H1 (cell line): ENCODE results near the gene SNX20. TPM values are rescaled to one million over a fixed set of nuclear protein-coding genes. Genes with fewer than 3 reads are reported as not detected.

Experiments used
- CTCF ChIA-PET: fragments of 300-600 bp; sonication (Branson Sonifier 250); formaldehyde crosslinking; loops from one replicate; lab custom pipeline; 2021; ENCODE audit not compliant: partially characterized antibody; lab: Charles Lee
- POLR2A ChIA-PET: fragments of 300-600 bp; sonication (Branson Sonifier 250); formaldehyde crosslinking; loops from one replicate; lab custom pipeline; 2021; ENCODE audit warnings: inconsistent platforms; ENCODE audit not compliant: partially characterized antibody; lab: Charles Lee
- DNase-seq, 2 experiments: peaks; one replicate each; pipeline versions ENCODE4 v3.0.0 to v3.0.0-alpha.2; 2010 to 2022; ENCODE audit warnings: low spot score in 2 of 2, low read depth in 1 of 2, mixed read lengths in 1 of 2
- FAIRE-seq: peaks from 2 replicates; lab custom pipeline; 2011; peaks lifted over from hg19 to GRCh38; lab: Jason Lieb, UNC
- H2AFZ ChIP-seq: 2 replicates; pipeline ENCODE4 v1.8.1; 2012; ENCODE audit warnings: low read length, inconsistent platforms
- H2AK5ac ChIP-seq: 2 replicates; pipeline ENCODE4 v1.6.1; 2013; ENCODE audit warnings: low read depth, low read length
- H2BK120ac ChIP-seq: replicated peaks from 2 replicates; pipeline ENCODE3; 2013; ENCODE audit warnings: low read depth, low read length, inconsistent platforms
- H2BK12ac ChIP-seq: 2 replicates; pipeline ENCODE4 v1.6.1; 2013; ENCODE audit warnings: low read depth, low read length
- H2BK15ac ChIP-seq: 2 replicates; pipeline ENCODE4 v1.6.1; 2013; ENCODE audit warnings: low read length
- H2BK20ac ChIP-seq: 2 replicates; pipeline ENCODE4 v1.6.1; 2013; ENCODE audit warnings: low read length
- H2BK5ac ChIP-seq: 2 replicates; pipeline ENCODE4 v1.6.1; 2013; ENCODE audit warnings: low read depth, low read length
- H3K14ac ChIP-seq: 2 replicates; pipeline ENCODE4 v1.6.1; 2013; ENCODE audit warnings: inconsistent platforms; ENCODE audit not compliant: insufficient read length
- H3K18ac ChIP-seq: 2 replicates; pipeline ENCODE4 v1.6.1; 2013; ENCODE audit warnings: low read length; ENCODE audit errors: extremely low read depth
- H3K23ac ChIP-seq: 2 replicates; pipeline ENCODE4 v1.6.1; 2013; ENCODE audit warnings: inconsistent platforms; ENCODE audit not compliant: insufficient read length
- H3K23me2 ChIP-seq: 2 replicates; pipeline ENCODE4 v1.6.1; 2013; ENCODE audit warnings: low read depth, low read length
- H3K27ac ChIP-seq: 2 replicates; pipeline ENCODE4 v1.6.1; 2011; ENCODE audit warnings: low read depth, low read length, inconsistent platforms
- H3K27me3 ChIP-seq, 4 experiments: replicated peaks in 1 of 4; 1 replicate in 1 of 4; 2 replicates in 3 of 4; pipeline versions ENCODE4 v1.6.1 to v1.8.1; 2011 to 2013; ENCODE audit warnings: low read length in 3 of 4, mild to moderate bottlenecking in 3 of 4, inconsistent platforms in 2 of 4, mixed read lengths in 2 of 4, moderate library complexity in 1 of 4; ENCODE audit not compliant: control insufficient read depth in 3 of 4, insufficient read depth in 3 of 4; ENCODE audit errors: extremely low read depth in 1 of 4
- H3K36me3 ChIP-seq, 4 experiments: 2 replicates each; pipeline versions ENCODE4 v1.6.1 to v1.8.1; 2011 to 2013; ENCODE audit warnings: mild to moderate bottlenecking in 4 of 4, low read length in 3 of 4, moderate library complexity in 2 of 4, control low read depth in 1 of 4, inconsistent platforms in 1 of 4; ENCODE audit not compliant: insufficient read depth in 4 of 4, control insufficient read depth in 2 of 4
- H3K4ac ChIP-seq: replicated peaks from 2 replicates; pipeline ENCODE3; 2013; ENCODE audit warnings: low read length, low read depth, mixed read lengths, inconsistent platforms; ENCODE audit not compliant: insufficient read length
- H3K4me1 ChIP-seq, 4 experiments: replicated peaks in 1 of 4; 1 replicate in 1 of 4; 2 replicates in 3 of 4; pipeline versions ENCODE4 v1.6.1 to v1.8.1; 2011 to 2013; ENCODE audit warnings: low read length in 3 of 4, inconsistent platforms in 2 of 4, mixed read lengths in 1 of 4; ENCODE audit not compliant: insufficient read depth in 4 of 4, control insufficient read depth in 3 of 4
- H3K4me2 ChIP-seq, 2 experiments: 2 replicates each; pipeline versions ENCODE4 v1.6.1 to v1.8.1; 2011 to 2013; ENCODE audit warnings: low read depth in 2 of 2, low read length in 2 of 2, control low read depth in 1 of 2, inconsistent platforms in 1 of 2, mild to moderate bottlenecking in 1 of 2; ENCODE audit not compliant: insufficient read depth in 1 of 2
- H3K4me3 ChIP-seq, 4 experiments: fragments of 200-600, 300-600 bp in 1 of 4; sonication (generic), shearing (Covaris generic), sonication (Bioruptor Twin) in 1 of 4; 2 replicates each; pipeline versions ENCODE4 v1.5.1 to v1.8.1; 2011 to 2016; ENCODE audit warnings: low read length in 4 of 4, low read depth in 3 of 4, control low read depth in 2 of 4, inconsistent platforms in 2 of 4, mild to moderate bottlenecking in 2 of 4, mixed read lengths in 1 of 4, moderate library complexity in 1 of 4; ENCODE audit not compliant: insufficient read depth in 2 of 4; ENCODE audit errors: extremely low read depth in 1 of 4
- H3K56ac ChIP-seq: replicated peaks from 2 replicates; pipeline ENCODE3; 2013; ENCODE audit warnings: low read depth, mild to moderate bottlenecking, mixed read lengths, low read length, inconsistent platforms; ENCODE audit not compliant: insufficient read length
- H3K79me1 ChIP-seq: 2 replicates; pipeline ENCODE4 v1.6.1; 2013; ENCODE audit warnings: low read depth, low read length, control low read depth
- H3K79me2 ChIP-seq, 2 experiments: 2 replicates each; pipeline versions ENCODE4 v1.6.1 to v1.8.1; 2012 to 2013; ENCODE audit warnings: low read length in 2 of 2, mild to moderate bottlenecking in 2 of 2, inconsistent platforms in 1 of 2; ENCODE audit not compliant: insufficient read depth in 2 of 2, control insufficient read depth in 1 of 2
- H3K9ac ChIP-seq, 4 experiments: replicated peaks in 1 of 4; 1 replicate in 1 of 4; 2 replicates in 3 of 4; pipeline versions ENCODE4 v1.6.1 to v1.8.1; 2011 to 2013; ENCODE audit warnings: low read depth in 3 of 4, low read length in 3 of 4, control low read depth in 2 of 4, mild to moderate bottlenecking in 2 of 4, moderate library complexity in 2 of 4, inconsistent platforms in 1 of 4; ENCODE audit errors: extremely low read depth in 1 of 4
- H3K9me3 ChIP-seq, 2 experiments: 2 replicates each; pipeline versions ENCODE4 v1.6.1 to v1.8.1; 2012 to 2013; ENCODE audit warnings: mild to moderate bottlenecking in 2 of 2, moderate library complexity in 2 of 2, control low read depth in 1 of 2, inconsistent platforms in 1 of 2, low read depth in 1 of 2, low read length in 1 of 2, mixed read lengths in 1 of 2; ENCODE audit not compliant: insufficient read depth in 2 of 2
- H4K20me1 ChIP-seq, 2 experiments: replicated peaks in 1 of 2; 2 replicates each; pipeline versions ENCODE3 to v1.8.1; 2011 to 2013; ENCODE audit warnings: inconsistent platforms in 2 of 2, low read length in 2 of 2, mild to moderate bottlenecking in 1 of 2; ENCODE audit not compliant: insufficient read depth in 2 of 2, control insufficient read depth in 1 of 2
- H4K5ac ChIP-seq: 2 replicates; pipeline ENCODE4 v1.6.1; 2013; ENCODE audit warnings: low read length, low read depth, mixed read lengths, inconsistent platforms; ENCODE audit not compliant: insufficient read length
- H4K8ac ChIP-seq: 2 replicates; pipeline ENCODE4 v1.8.0; 2013; ENCODE audit warnings: mild to moderate bottlenecking, moderate library complexity, low read length, inconsistent platforms; ENCODE audit not compliant: insufficient read depth; ENCODE audit errors: extremely low read depth
- H4K91ac ChIP-seq: replicated peaks from 2 replicates; pipeline ENCODE3; 2013; ENCODE audit warnings: low read length, mixed read lengths, inconsistent platforms; ENCODE audit not compliant: insufficient read length
- MAX ChIP-seq: IDR thresholded peaks from 2 replicates; pipeline ENCODE4 v1.6.1; 2012; ENCODE audit warnings: inconsistent platforms
- SIX5 ChIP-seq: IDR thresholded peaks from 2 replicates; pipeline ENCODE4 v1.6.1; 2011; ENCODE audit warnings: mild to moderate bottlenecking, low read depth, low read length
- WGBS, 2 experiments: shearing (Covaris generic) in 1 of 2; methylation state at CpG; one replicate each; pipeline versions ENCODE4 v1.1.6 to v1.1.7; 2013 to 2015; ENCODE audit warnings: low lambda C conversion rate in 2 of 2, mixed read lengths in 2 of 2, inconsistent platforms in 1 of 2, low coverage in 1 of 2, missing lambda C conversion rate in 1 of 2; ENCODE audit not compliant: insufficient replicate concordance in 2 of 2, insufficient coverage in 1 of 2, insufficient read length in 1 of 2; ENCODE audit errors: extremely low coverage in 1 of 2, missing lambda C conversion rate in 1 of 2; 5-methylcytosine and 5-hydroxymethylcytosine counted together
- polyA plus RNA-seq, 7 experiments: library from polyadenylated mRNA; depleted of rRNA in 3 of 7; stranded (reverse) in 5 of 7; unstranded in 2 of 7; fragments of >200 nt in 5 of 7; fragments of 200-250 nt in 2 of 7; gene quantifications; 1 replicate in 5 of 7; 2 replicates in 1 of 7; 4 replicates in 1 of 7; pipeline versions ENCODE4 v1.2.1 to v1.2.3, GENCODE V29; 2011 to 2013; ENCODE audit warnings: missing spikeins in 2 of 7, mixed read lengths in 2 of 7
- total RNA-seq: library from RNA; stranded (reverse); fragmentation: NEBNext Ultra II Directional; extraction: Animal tissue kit (Norgen Biotek cat#: 25700); gene quantifications from 2 replicates; pipeline ENCODE4 v1.2.1, GENCODE V29; 2021

Gene SNX20
- total and polyA plus RNA-seq, 2 of the 8 experiments (the other 6 are each of a cell fraction or from before 2014, with no cell fraction given): not detected

GRCh38 chr16:50711040-50711439, 29.9 kb upstream of the SNX20 start:
- Histone ChIP-seq H3K27me3 (no peaks in the 10 kb centered on the region), H2BK120ac (no peak overlapping the region), H3K9me3 (no peaks in the 10 kb centered on the region), H3K4me2 (no peak overlapping the region), H3K36me3 (no peaks in the 10 kb centered on the region), H4K5ac (no peak overlapping the region), H2BK15ac (no peak overlapping the region), H3K9ac (no peak overlapping the region), H2BK12ac (no peak overlapping the region), H4K91ac (no peak overlapping the region), H3K56ac (no peak overlapping the region), H2AFZ (no peak overlapping the region), H3K27ac (no peak overlapping the region), H4K20me1 (no peaks in the 10 kb centered on the region), H2BK20ac (no peak overlapping the region), H4K8ac (no peak overlapping the region; the same call in 1 of the 2 replicates), H2BK5ac (no peak overlapping the region), H3K23me2 (no peaks in the 10 kb centered on the region; the same call in 1 of the 2 replicates), H3K4ac (no peak overlapping the region), H3K4me1 (peaks cover 0 to 3% (median 0%) of the 10 kb centered on the region in 4 experiments; a peak in 1 of 7 replicates), H3K4me3 (no peak overlapping the region), H3K18ac (no peak overlapping the region), H3K23ac (no peak overlapping the region), H3K79me1 (no peaks in the 10 kb centered on the region), H2AK5ac (no peak overlapping the region), H3K14ac (no peak overlapping the region), H3K79me2 (no peaks in the 10 kb centered on the region)
- 97% methylated on average over 21 of the region's 21 CpGs; no CpG with 5 or more reads in 1 of the 2 experiments for WGBS, 2 experiments
- POLR2A ChIA-PET: interaction anchor here (0.6 kb wide), 1 partner anchor 109 kb away, joined by 4 read pairs; no protein-coding TSS in a partner anchor
- FAIRE-seq (no peak), DNase-seq (no peak)
- CTCF ChIA-PET: interaction anchor here (0.7 to 2.5 kb wide), 7 partner anchors 9 to 95 kb away, joined by 3 to 9 read pairs (median 4); no protein-coding TSS in a partner anchor
- TF ChIP-seq MAX (no peak), SIX5 (no peak)
